Right lung (tissue), 5 donors: ENCODE results near the gene MEX3C. TPM values are rescaled to one million over a fixed set of nuclear protein-coding genes. Genes with fewer than 3 reads are reported as not detected.

Source experiments
- DNase-seq, 2 donors: peaks; one replicate each; pipeline ENCODE4 v3.0.0-alpha.2; 2013
- polyA plus RNA-seq, 5 donors: library from polyadenylated mRNA; unstranded; fragments of 120-200 nt; gene quantifications; one replicate each; pipeline versions ENCODE4 v1.2.1 to v1.2.3, GENCODE V29; 2013; ENCODE audit warnings: inconsistent platforms in 1 of 5, low replicate concordance in 1 of 5; ENCODE audit not compliant: insufficient read length in 5 of 5, insufficient read depth in 1 of 5

Gene MEX3C
- polyA plus RNA-seq, 5 donors: 51.9 to 78.2 (median 69.8) TPM

DNA sequence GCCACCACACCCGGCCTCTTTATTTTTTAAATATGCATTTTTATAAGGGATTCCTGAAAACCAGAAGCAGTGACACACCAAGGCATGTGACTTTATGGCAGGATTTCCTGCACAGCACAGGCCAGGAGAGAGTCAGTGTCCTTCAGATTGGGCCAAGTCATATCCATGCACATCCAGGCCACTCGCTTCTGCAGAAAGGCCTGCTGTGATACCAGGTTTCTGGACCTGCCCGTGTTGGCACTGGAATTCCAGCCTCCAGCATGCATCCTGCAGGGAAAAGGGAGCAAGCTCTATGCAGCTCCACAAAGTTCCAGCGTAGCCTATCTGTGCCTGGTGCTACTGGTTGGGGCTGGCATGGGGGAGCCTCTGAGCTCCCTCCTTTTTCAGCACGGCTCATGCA lies 36.8 kb downstream of the MEX3C start:
- no peak for DNase-seq

- no peak for DNase-seq
Measured at GRCh38 chr18:51157215-51157614, 40.3 kb downstream of the MEX3C start.

DNA sequence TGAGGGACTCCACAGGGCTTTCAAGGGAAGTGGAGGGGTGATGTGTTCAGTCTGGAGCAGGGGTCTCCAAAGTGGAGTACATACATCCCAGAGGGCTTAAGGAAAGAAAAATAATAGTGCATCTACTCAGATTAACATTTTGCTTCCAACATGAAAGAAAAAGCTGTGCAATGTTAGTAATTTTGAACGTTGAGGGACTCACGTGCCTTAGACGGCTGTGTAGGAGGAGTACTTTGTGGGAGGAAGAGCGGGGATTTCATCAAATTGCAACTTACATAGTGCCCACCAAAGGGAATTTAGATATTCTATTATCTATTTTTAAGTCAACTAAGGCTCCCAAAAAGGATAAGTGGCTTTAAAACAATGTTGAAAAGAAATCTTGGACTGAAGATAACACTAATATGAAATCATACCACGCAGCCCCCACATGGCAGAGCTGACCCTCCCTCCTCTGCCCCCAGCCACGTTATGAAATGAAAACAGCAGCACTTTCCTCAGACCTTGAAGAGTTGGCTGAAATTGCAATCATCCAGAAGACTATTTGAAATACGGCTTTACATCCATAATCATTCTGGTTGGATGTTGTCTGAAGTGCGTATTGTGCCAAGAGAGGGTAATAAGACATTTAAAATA lies 42.9 kb downstream of the MEX3C start:
- DNase-seq: no peak

DNA sequence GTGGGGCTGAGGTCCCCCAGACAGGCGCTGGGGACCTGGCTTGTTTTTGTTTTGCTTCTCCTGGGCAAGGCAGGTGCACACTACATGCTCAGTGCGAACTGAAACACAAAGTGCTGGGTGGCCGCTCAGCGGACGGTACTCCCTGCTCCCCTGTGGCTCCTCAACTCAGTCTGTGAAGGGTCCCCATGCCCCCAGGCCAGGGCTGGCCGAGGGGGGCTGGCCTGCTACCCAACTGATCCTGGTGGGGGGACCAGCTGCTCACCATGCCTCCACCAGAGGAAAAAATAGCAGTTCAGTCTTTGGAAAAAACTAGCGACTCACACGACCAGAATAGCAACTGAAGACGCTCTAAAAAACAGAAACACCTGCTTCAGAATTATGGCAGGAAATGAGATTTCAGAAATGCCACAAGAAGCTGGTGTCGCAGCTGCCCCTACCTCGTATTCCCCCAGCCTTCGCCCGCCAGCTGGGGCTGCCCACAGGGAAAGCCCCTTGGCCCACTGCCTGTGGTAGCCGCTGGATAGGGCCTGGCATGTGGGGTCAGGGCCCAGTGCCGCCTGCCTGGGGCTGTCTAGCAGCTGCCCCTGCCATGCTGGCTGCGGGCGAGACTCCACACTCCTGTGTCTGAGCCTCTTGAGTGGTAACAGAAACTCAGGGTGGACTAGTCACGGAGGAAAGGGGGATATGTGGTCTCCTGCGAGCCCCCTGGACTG lies 43.7 kb downstream of the MEX3C start:
- DNase-seq: no peak

- no peak for DNase-seq
Measured at GRCh38 chr18:51151568-51152511, 45.6 kb downstream of the MEX3C start.

DNA sequence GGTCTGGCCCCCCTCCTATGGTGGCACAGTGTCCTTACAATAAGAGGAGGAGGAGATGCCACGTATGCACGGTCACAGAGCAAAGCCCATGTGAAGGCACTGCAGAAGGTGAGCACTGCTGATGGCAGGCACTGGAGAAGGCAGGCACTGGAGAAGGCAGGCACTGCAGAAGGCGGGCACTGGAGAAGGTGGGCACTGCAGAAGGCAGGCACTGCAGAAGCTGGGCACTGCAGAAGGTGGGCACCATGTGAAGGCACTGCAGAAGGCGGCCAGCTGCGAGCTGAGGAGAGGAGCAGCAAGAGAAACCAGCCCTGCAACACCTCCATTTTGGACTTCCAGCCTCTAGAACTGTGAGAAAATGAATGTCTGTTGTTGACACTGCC lies 46.3 kb downstream of the MEX3C start:
- DNase-seq: no peak

DNA sequence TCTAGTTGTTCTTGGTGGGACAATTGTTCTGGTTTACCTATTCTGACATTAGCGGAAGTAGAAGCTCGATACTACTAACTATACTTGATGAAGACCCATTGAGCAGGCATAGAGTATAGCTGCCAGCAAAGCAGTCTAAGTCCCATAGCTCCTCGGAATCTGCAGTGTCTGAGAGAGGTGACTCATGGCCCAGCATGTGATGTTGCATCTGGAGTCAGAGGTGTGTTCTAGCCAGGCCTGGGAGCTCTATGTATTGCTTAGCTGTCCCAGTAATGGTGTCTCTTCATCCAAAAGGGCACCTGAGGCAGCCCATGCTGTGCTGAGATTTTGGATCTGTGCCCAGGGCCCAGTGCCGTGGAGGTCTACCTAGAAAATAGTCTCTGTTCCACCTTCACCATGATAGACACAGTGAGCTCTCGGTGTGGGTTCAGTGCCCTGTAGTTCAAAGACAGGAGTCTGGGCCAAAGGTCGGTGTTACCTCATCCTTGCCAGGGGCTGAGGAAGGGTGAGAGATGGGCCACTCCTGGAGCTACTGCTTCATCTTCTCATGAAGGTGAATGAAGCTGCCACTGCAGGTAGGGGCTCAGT lies 47.3 kb downstream of the MEX3C start:
- no peak for DNase-seq

GRCh38 chr18:51149670-51150069 lies 47.8 kb downstream of the MEX3C start:
- DNase-seq: no peak

GRCh38 chr18:51146909-51147308 lies 50.6 kb downstream of the MEX3C start:
- DNase-seq: no peak

DNA sequence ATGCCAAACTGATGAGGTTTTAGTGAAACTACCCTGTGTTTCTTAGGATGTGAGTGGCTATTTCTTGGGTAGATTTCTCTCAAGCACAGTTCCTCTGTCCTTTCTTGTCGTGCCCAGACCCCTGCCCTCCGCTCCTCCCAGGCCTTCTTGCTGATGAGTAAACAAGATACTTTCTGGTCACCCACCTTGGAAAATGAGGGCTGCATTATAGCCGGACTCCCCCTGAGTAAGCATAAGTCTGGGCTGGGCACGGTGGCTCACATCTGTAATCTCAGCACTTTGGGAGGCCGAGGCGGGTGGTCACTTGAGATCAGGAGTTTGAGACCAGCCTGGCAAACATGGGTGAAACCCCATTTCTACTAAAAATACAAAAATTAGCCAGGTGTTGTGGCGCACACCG lies 58.5 kb downstream of the MEX3C start:
- DNase-seq: no peak

DNA sequence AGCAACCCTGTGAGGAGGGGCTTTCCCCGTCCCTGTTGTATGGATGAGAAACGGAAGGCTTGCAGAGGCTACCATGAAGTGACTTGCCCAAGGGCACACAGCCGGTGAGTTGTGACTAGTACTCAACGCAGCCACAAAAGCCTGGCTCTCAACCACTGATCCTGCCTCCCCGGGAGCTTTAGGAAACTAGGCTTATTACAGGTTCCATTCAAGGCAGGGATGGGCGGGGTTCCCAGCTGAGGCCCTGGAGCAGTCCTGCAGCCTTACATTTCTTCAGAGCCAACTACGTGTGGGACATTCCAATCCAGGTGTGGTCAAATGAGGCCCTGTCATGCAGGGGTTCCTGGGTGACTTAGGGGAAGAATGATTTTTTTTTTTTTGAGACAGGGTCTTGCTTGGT lies 59.6 kb downstream of the MEX3C start:
- DNase-seq: no peak

- DNase-seq: no peak
Measured at GRCh38 chr18:51137026-51137729, 60.3 kb downstream of the MEX3C start.

DNA sequence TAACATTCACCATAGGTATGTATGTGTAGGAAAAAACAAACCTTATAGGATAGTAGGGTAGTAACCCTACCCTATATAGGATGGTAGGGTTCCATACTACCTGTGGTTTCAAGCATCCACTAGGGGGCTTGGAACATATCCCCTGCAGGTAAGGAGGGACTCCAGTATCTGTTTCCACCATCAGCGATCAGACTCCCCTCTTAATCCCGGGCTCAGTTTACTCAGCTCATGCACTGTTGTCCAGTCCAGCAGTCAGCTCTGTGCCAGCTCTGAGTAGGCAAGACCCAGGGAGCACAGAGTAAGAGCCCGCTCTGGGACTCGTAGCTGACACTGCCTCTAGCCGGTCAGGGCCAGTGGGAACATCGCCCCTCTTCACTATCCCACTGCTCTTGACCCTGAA lies 61.7 kb downstream of the MEX3C start:
- no peak for DNase-seq

DNA sequence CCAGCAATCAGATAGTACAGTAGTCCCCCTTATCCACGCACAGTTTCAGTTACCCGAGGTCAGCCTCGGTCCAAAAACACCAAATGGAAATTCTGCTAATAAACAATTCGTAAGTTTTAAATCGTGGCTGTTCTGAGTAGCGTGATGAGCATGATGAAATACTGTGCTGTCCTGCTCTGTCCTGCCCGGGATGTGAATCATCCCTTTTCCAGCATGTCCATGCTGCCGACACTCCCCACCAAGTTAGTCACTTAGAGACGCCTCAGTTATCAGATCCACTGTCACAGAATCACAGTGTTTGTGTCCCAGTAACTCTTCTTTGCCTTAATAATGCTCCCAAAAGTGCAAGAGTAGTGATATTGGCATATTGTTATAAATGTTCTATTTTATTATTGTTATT lies 62.1 kb downstream of the MEX3C start:
- DNase-seq: no peak

DNA sequence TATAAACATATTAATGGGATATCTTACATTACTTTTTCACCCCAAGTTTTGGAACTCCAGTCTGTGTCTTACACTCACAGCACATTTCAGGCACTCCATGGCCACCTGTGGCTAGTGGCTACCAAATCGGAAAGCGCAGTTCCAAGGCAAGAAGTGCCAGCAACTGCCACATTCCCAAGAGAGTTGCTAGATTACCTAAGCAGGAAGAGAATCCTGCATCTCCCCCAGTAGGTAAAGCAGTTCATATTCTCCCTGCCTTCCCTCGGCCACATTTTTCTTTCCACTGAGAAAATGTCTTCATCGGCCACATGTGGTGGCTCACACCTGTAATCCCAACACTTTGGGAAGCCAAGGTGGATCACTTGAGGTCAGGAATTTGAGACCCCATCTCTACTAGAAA lies 62.8 kb downstream of the MEX3C start:
- DNase-seq: no peak

- no peak for DNase-seq
Measured at GRCh38 chr18:51133580-51134160, 63.8 kb downstream of the MEX3C start.

GRCh38 chr18:51132256-51132935 lies 65.1 kb downstream of the MEX3C start:
- DNase-seq: no peak

- DNase-seq: no peak
Measured at GRCh38 chr18:51128533-51128932, 68.9 kb downstream of the MEX3C start.

GRCh38 chr18:51127664-51128063 lies 69.8 kb downstream of the MEX3C start:
- DNase-seq: no peak

DNA sequence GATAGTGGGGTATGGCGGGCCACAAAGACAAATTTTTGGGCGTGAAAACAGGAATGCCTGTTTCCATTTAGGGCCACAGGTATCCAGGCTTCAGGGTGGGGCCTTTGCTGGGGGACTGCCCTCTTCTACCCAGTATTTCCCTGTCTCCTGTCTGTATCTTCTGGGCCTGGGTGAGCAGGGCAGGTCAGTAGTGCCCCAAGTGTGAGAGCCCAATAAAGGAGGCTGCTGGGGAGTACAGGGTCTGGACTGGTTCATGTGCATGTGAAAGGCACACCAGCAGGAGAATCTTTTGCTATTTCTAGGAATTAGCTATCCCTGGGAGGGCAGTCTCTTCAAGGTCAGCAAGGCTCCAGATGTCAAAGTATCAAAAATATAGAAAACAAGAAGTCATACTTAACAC lies 71.5 kb downstream of the MEX3C start:
- no peak for DNase-seq
